Measurements from ENCODE around the gene TMEM187. TPM values are rescaled to one million over a fixed set of nuclear protein-coding genes. Genes with fewer than 3 reads are reported as not detected.
A peak's percentile ranks its signal among the peaks of the same experiment; 100 is the strongest.

TMEM187 gene
- total RNA-seq, 2 experiments from 2014 or later, result 6.2 to 6.7 TPM

GRCh38 chrX:154021131-154021611 lies 48.6 kb downstream of the TMEM187 start:
- peak overlapping the region; percentile 92 for H3K27ac Mint-ChIP-seq
- peaks cover 14% of the 10 kb centered on the region for H3K4me1 Mint-ChIP-seq (ENCODE audit: low read depth)
- no peaks in the 10 kb centered on the region for H3K27me3 Mint-ChIP-seq (ENCODE audit: low read depth)
- H3K4me3 Mint-ChIP-seq, result no peak overlapping the region
- peaks cover 10% of the 10 kb centered on the region for H3K36me3 Mint-ChIP-seq (ENCODE audit: low read depth)
- H3K9me3 Mint-ChIP-seq, result no peaks in the 10 kb centered on the region
- peak; percentile 32 for DNase-seq
- CTCF ChIA-PET, result interaction anchor here (1.0 kb wide), 1 partner anchor 50 kb away, joined by 3 read pairs; the partner anchor contains the start of gene HCFC1
- intact Hi-C loops (cut with micrococcal nuclease), result loop anchor here (2.0 to 5.0 kb wide), 4 partner anchors 16 to 94 kb away; partner anchors contain the start of genes ARHGAP4 and MECP2

DNA sequence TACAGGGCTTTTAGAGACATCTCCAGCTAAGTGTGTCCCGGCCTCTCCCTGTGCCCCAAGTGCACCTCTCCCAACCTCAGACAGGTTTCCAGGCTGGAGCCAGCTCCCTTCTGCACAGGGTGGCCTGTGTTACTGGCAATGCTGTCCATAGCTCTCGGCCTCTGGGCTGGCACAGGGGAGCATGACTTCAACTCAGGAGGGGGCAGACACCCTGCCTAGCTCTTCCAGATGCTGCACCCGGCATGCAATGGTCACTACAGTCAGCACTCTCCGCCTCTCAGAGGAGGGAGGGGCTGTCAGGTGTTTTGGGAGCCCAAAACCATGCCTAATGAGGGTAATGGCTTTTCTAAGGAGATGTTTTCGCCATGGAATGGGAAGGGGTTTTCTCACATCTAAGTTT lies 49.6 kb downstream of the TMEM187 start:
- H3K4me3 Mint-ChIP-seq, result no peak overlapping the region
- intact Hi-C loops (cut with micrococcal nuclease), result loop anchor here (5.0 kb wide), 2 partner anchors 60 to 95 kb away; partner anchors contain the start of gene ARHGAP4
- H3K9me3 Mint-ChIP-seq, result no peaks in the 10 kb centered on the region
- CTCF ChIA-PET, result no interaction called here
- peaks cover 14% of the 10 kb centered on the region for H3K4me1 Mint-ChIP-seq (ENCODE audit: low read depth)
- no peak for DNase-seq
- no peak overlapping the region for H3K27ac Mint-ChIP-seq
- H3K36me3 Mint-ChIP-seq (ENCODE audit: low read depth), result peaks cover 7% of the 10 kb centered on the region
- H3K27me3 Mint-ChIP-seq (ENCODE audit: low read depth), result no peaks in the 10 kb centered on the region

DNA sequence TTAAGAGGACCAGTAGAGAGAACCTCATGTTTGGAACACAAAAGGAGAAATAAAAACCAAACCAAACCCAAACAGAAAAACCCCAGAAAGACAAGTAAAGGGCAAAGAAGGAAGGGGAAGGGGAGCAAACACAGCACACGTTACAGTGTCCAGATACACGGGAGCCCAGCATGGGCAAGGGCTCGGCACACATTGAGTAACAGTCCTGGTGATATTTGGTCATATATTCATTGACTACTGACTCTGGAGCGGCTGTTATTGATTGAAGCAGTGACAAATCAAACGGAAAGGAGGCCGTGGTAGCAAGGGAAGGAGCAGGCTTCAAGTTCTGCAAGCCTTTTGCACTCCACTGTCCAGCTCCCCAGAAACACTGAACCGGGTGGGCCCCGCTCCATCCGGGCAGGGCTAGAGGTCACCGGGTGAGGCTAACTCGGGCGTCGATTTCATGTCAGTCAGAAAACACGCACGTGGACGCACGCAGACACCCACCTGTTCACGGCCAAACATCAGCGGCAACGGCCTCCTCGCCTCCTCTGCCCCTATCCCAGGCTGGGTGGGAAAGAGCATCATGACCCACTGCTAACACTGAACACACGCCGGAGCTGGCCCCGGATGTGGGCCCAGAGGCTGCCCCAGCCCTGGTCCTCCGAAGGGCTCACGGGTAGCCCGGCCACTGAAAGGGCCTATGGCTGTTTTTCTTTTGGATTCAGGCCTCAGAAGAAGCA lies 50.9 kb downstream of the TMEM187 start:
- peaks cover 11% of the 10 kb centered on the region for H3K4me1 Mint-ChIP-seq (ENCODE audit: low read depth)
- H3K9me3 Mint-ChIP-seq, result no peaks in the 10 kb centered on the region
- no peak for DNase-seq
- H3K27ac Mint-ChIP-seq, result no peak overlapping the region
- H3K36me3 Mint-ChIP-seq (ENCODE audit: low read depth), result peaks cover 8% of the 10 kb centered on the region
- CTCF ChIA-PET, result no interaction called here
- H3K4me3 Mint-ChIP-seq, result no peak overlapping the region
- no peaks in the 10 kb centered on the region for H3K27me3 Mint-ChIP-seq (ENCODE audit: low read depth)
- intact Hi-C loops (cut with micrococcal nuclease), result loop anchor here (5.0 kb wide), 2 partner anchors 59 to 96 kb away; partner anchors contain the start of gene ARHGAP4

DNA sequence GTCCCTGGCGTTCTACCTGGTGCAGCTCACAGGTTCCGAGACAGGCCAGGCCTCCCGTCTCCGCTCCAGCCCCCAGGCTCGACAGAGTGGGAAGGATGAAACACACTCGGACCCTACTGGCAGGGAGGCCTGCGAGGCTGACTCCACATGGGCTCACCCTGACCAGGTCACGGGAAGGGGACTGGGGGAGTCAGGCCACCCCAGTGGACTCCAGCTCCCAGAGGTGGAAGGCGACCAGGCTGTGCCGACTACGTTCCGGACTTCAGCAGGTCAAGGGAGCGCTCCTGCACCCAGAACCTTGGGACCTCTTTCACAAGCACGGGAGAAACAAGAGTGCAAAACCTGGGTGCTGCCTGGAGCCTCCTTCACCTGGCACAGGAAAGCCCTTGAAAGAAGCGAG lies 51.7 kb downstream of the TMEM187 start:
- CTCF ChIA-PET, result no interaction called here
- Mint-ChIP-seq H3K4me3 (no peak overlapping the region), H3K36me3 (ENCODE audit: low read depth) (peaks cover 3% of the 10 kb centered on the region), H3K9me3 (no peaks in the 10 kb centered on the region), H3K27me3 (ENCODE audit: low read depth) (no peaks in the 10 kb centered on the region), H3K27ac (no peak overlapping the region), H3K4me1 (ENCODE audit: low read depth) (peaks cover 8% of the 10 kb centered on the region)
- DNase-seq, result no peak
- intact Hi-C loops (cut with micrococcal nuclease), result loop anchor here (5.0 kb wide), 2 partner anchors 58 to 97 kb away; partner anchors contain the start of gene ARHGAP4

GRCh38 chrX:154025230-154025629 lies 52.7 kb downstream of the TMEM187 start:
- no peaks in the 10 kb centered on the region for H3K9me3 Mint-ChIP-seq
- CTCF ChIA-PET, result interaction anchor here (0.6 kb wide), 1 partner anchor 50 kb away, joined by 3 read pairs; no protein-coding TSS in a partner anchor
- no peak for DNase-seq
- H3K27ac Mint-ChIP-seq, result no peak overlapping the region
- peaks cover 8% of the 10 kb centered on the region for H3K4me1 Mint-ChIP-seq (ENCODE audit: low read depth)
- peaks cover 3% of the 10 kb centered on the region for H3K36me3 Mint-ChIP-seq (ENCODE audit: low read depth)
- no peak overlapping the region for H3K4me3 Mint-ChIP-seq
- no peaks in the 10 kb centered on the region for H3K27me3 Mint-ChIP-seq (ENCODE audit: low read depth)
- intact Hi-C loops (cut with micrococcal nuclease), result no loop called here

- peaks cover 2% of the 10 kb centered on the region for H3K4me1 Mint-ChIP-seq (ENCODE audit: low read depth)
- peaks cover 3% of the 10 kb centered on the region for H3K36me3 Mint-ChIP-seq (ENCODE audit: low read depth)
- no peak overlapping the region for H3K27ac Mint-ChIP-seq
- no peaks in the 10 kb centered on the region for H3K9me3 Mint-ChIP-seq
- no peak overlapping the region for H3K4me3 Mint-ChIP-seq
- DNase-seq, result no peak
- H3K27me3 Mint-ChIP-seq (ENCODE audit: low read depth), result no peaks in the 10 kb centered on the region
- CTCF ChIA-PET, result interaction anchor here (0.6 to 1.6 kb wide), 2 partner anchors 13 to 49 kb away, joined by 3 to 8 read pairs; no protein-coding TSS in a partner anchor
- intact Hi-C loops (cut with micrococcal nuclease), result no loop called here
Observed at GRCh38 chrX:154026136-154027021, 53.8 kb downstream of the TMEM187 start.

GRCh38 chrX:154027022-154027402 lies 54.5 kb downstream of the TMEM187 start:
- CTCF ChIA-PET, result interaction anchor here (0.6 to 1.6 kb wide), 2 partner anchors 13 to 31 kb away, joined by 3 to 8 read pairs; no protein-coding TSS in a partner anchor
- peaks cover 3% of the 10 kb centered on the region for H3K36me3 Mint-ChIP-seq (ENCODE audit: low read depth)
- DNase-seq, result no peak

GRCh38 chrX:154027986-154028385 lies 55.4 kb downstream of the TMEM187 start:
- no peak overlapping the region for H3K4me3 Mint-ChIP-seq
- intact Hi-C loops (cut with micrococcal nuclease), result no loop called here
- no peak for DNase-seq
- H3K27ac Mint-ChIP-seq, result no peak overlapping the region
- peaks cover 3% of the 10 kb centered on the region for H3K36me3 Mint-ChIP-seq (ENCODE audit: low read depth)
- CTCF ChIA-PET, result interaction anchor here (1.2 kb wide), 1 partner anchor 14 kb away, joined by 5 read pairs; no protein-coding TSS in a partner anchor
- no peaks in the 10 kb centered on the region for H3K9me3 Mint-ChIP-seq
- no peaks in the 10 kb centered on the region for H3K4me1 Mint-ChIP-seq (ENCODE audit: low read depth)
- H3K27me3 Mint-ChIP-seq (ENCODE audit: low read depth), result no peaks in the 10 kb centered on the region

More at GRCh38 chrX:154027022-154027402, 54.5 kb downstream of the TMEM187 start:
- intact Hi-C loops (cut with micrococcal nuclease), result no loop called here
- Mint-ChIP-seq H3K9me3 (no peaks in the 10 kb centered on the region), H3K4me3 (no peak overlapping the region), H3K4me1 (ENCODE audit: low read depth) (no peaks in the 10 kb centered on the region), H3K27me3 (ENCODE audit: low read depth) (no peaks in the 10 kb centered on the region), H3K27ac (no peak overlapping the region)

DNA sequence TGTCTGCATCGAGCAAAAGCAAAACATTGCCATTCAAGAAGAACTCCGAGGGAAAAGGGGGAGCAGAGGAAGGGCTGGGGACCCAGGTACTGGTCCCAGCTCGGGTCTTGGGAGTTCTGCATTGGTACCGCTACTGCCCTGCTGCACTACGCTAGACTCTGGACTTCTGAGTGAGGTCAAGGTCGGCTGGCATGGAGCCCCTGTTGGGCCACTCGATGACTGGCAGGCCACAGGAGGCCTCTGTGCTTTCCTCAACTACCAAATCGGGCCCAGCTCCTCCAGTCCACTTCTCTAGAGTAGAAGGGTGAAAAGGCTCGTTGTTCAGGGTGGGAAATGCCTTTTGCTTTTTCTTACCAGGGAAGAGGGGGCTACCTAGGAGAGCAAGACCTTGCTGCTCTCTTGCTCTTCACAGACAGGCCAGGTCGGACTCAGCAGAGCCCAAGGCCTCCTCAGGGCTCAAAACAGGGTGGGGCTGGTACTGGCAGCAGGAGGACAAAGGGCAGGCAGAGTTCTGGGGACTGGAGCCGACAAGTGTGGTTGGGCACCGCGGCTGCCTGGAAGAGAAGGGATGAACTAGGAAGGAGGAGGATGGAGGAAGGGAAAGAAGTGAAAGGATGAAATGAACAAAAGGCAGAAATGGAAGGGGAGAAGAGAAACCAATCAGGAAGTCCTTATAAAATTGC lies 56.1 kb downstream of the TMEM187 start:
- H3K4me3 Mint-ChIP-seq, result no peak overlapping the region
- CTCF ChIA-PET, result interaction anchor here (1.2 kb wide), 1 partner anchor 15 kb away, joined by 5 read pairs; no protein-coding TSS in a partner anchor
- H3K27ac Mint-ChIP-seq, result no peak overlapping the region
- intact Hi-C loops (cut with micrococcal nuclease), result no loop called here
- no peaks in the 10 kb centered on the region for H3K9me3 Mint-ChIP-seq
- H3K27me3 Mint-ChIP-seq (ENCODE audit: low read depth), result no peaks in the 10 kb centered on the region
- no peaks in the 10 kb centered on the region for H3K4me1 Mint-ChIP-seq (ENCODE audit: low read depth)
- H3K36me3 Mint-ChIP-seq (ENCODE audit: low read depth), result peaks cover 3% of the 10 kb centered on the region
- DNase-seq, result no peak

- Mint-ChIP-seq H3K4me3 (no peak overlapping the region), H3K27me3 (ENCODE audit: low read depth) (no peaks in the 10 kb centered on the region), H3K9me3 (no peaks in the 10 kb centered on the region), H3K27ac (no peak overlapping the region), H3K36me3 (ENCODE audit: low read depth) (peaks cover 3% of the 10 kb centered on the region), H3K4me1 (ENCODE audit: low read depth) (no peaks in the 10 kb centered on the region)
- intact Hi-C loops (cut with micrococcal nuclease), result no loop called here
- DNase-seq, result peak; percentile 28
- CTCF ChIA-PET, result interaction anchor here (0.9 kb wide), 1 partner anchor 60 kb away, joined by 3 read pairs; no protein-coding TSS in a partner anchor
Observed at GRCh38 chrX:154029439-154029838, 56.9 kb downstream of the TMEM187 start.

GRCh38 chrX:154030266-154030665 lies 57.7 kb downstream of the TMEM187 start:
- Mint-ChIP-seq H3K27me3 (ENCODE audit: low read depth) (no peaks in the 10 kb centered on the region), H3K9me3 (no peaks in the 10 kb centered on the region), H3K36me3 (ENCODE audit: low read depth) (peaks cover 3% of the 10 kb centered on the region), H3K27ac (no peak overlapping the region), H3K4me1 (ENCODE audit: low read depth) (peaks cover 4% of the 10 kb centered on the region), H3K4me3 (no peak overlapping the region)
- CTCF ChIA-PET, result interaction anchor here (0.9 kb wide), 1 partner anchor 61 kb away, joined by 3 read pairs; no protein-coding TSS in a partner anchor
- no peak for DNase-seq
- intact Hi-C loops (cut with micrococcal nuclease), result no loop called here
